Aorta (tissue), 5 donors: Measurements from ENCODE around the gene RSBN1L. TPM values are rescaled to one million over a fixed set of nuclear protein-coding genes. Genes with fewer than 3 reads are reported as not detected.

Experiments
- ATAC-seq: fragments of 200-7000 bp; cut with Tn5 transposase; one replicate; pipeline ENCODE4 v1.9.1; 2022; ENCODE audit warnings: moderate library complexity; ENCODE audit not compliant: low FRiP score
- DNase-seq, 2 donors: peaks; one replicate each; pipeline ENCODE4 v3.0.0-alpha.2; 2020
- H3K27ac ChIP-seq, 2 donors: one replicate each; pipeline ENCODE4 v1.5.1; 2013; ENCODE audit warnings: low read length in 2 of 2, mild to moderate bottlenecking in 2 of 2, moderate library complexity in 2 of 2, control low read depth in 1 of 2, inconsistent platforms in 1 of 2, low read depth in 1 of 2
- H3K27me3 ChIP-seq, 2 donors: one replicate each; pipeline ENCODE4 v1.6.1; 2013; ENCODE audit warnings: control low read depth in 1 of 2, low read length in 1 of 2, mild to moderate bottlenecking in 1 of 2, moderate library complexity in 1 of 2; ENCODE audit not compliant: insufficient read depth in 2 of 2, control insufficient read depth in 1 of 2
- H3K36me3 ChIP-seq, 2 donors: one replicate each; pipeline ENCODE4 v1.6.1; 2013; ENCODE audit warnings: control low read depth in 1 of 2, low read length in 1 of 2, mild to moderate bottlenecking in 1 of 2; ENCODE audit not compliant: insufficient read depth in 2 of 2, control insufficient read depth in 1 of 2
- H3K4me1 ChIP-seq, 2 donors: one replicate each; pipeline ENCODE4 v1.6.1; 2013; ENCODE audit warnings: low read length in 2 of 2, control low read depth in 1 of 2, mild to moderate bottlenecking in 1 of 2, moderate library complexity in 1 of 2; ENCODE audit not compliant: insufficient read depth in 2 of 2, control insufficient read depth in 1 of 2
- H3K4me3 ChIP-seq, 2 donors: one replicate each; pipeline ENCODE4 v1.5.1; 2013; ENCODE audit warnings: low read length in 2 of 2, control low read depth in 1 of 2, mild to moderate bottlenecking in 1 of 2
- H3K9me3 ChIP-seq: one replicate; pipeline ENCODE4 v1.6.1; 2013; ENCODE audit warnings: mild to moderate bottlenecking, low read length; ENCODE audit not compliant: control insufficient read depth
- WGBS, 2 donors: extraction: QIAGEN DNeasy Blood & Tissue Kit; methylation state at CpG; one replicate each; pipeline ENCODE4 v1.1.7; 2013; 5-methylcytosine and 5-hydroxymethylcytosine counted together
- intact Hi-C, 2 donors: fragments of 100-400 bp; cut with DNase I; formaldehyde crosslinking; loops; one replicate each; pipeline versions ENCODE4 v1.14.2 to v1.15.0; 2022
- polyA plus RNA-seq, 2 donors: library from polyadenylated mRNA; stranded (reverse); fragments of 200-250 nt; gene quantifications; one replicate each; pipeline ENCODE4 v1.2.3, GENCODE V29; 2013
- total RNA-seq, 2 donors: library from RNA; stranded (reverse); fragmentation: NEBNext Ultra II Directional; extraction: Animal tissue kit (Norgen Biotek cat#: 25700); gene quantifications; one replicate each; pipeline ENCODE4 v1.2.1, GENCODE V29; 2021
- donor health status: healthy with polysubstance abuse.
- donor health status: Bipolar disorder and iron deficiency.
- donor health status: DM: no; HTN: no; CAD: no.
- donor health status: DM: no; HTN: no; CAD: no.
- donor health status: DM: yes; HTN: yes; CAD: no.

RSBN1L gene
- total and polyA plus RNA-seq, 4 donors: 3.0 to 25.4 (median 16.1) TPM

DNA sequence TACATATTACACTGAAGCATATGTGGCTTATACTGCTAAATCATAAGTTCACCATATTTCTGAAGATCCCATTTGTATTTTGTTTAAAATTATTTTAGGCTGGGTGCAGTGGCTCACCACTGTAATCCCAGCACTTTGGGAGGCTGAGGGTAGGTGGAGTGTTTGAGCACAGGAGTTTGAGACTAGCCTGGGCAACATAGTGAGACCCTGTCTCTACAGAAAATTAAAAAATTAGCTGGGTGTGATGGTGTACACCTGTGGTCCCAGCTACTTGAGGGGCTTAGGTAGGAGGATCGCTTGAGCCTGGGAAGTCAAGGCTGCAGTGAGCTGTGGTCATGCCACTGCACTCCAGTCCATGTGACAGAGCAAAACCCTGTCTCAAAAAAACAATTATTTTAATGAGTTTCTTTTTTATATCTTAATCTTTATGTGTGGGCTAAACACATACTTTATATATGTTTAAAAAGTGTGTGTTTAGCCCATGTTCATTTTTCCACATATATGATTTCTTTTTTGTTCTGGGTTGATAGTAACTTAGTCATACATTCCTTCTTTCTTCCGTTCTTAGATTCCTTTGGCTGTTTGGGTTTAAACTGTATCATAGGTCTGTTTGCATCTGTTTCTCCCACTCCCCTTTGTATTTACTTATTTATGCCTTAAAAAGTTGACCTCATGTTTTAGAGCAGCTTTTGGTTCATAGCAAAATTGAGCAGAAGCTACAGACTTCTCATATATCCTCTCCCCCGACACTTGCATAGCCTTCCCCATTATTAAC is 33.5 kb downstream of the RSBN1L start:
- no peak overlapping the region for H3K27ac ChIP-seq
- DNase-seq: no peak
- 74 to 77% methylated on average over 3 of the region's 3 CpGs for WGBS, 2 donors

DNA sequence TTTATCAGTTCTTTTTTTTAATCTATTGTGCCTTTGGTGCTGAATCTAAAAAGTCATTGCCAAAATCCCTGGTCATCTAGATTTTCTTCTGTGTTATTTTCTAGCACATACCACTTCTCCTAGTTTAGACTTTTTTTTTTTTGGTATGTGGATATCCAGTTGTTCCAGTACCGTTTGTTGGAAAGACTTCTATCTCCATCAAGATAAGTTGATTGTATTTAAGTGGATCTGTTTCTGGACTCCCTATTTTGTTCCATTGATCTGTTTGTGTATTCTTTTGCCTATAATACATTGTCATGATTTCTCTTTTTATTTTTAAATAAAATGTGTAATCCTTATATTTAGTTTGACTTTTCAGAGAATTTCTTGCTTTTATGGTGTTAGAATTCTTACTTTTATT is 35.5 kb downstream of the RSBN1L start:
- H3K27ac ChIP-seq: no peak overlapping the region
- no peaks in the 10 kb centered on the region for H3K36me3 ChIP-seq
- WGBS, 2 donors: 16% methylated on average over 1 of the region's 1 CpG
- no peaks in the 10 kb centered on the region for H3K9me3 ChIP-seq
- H3K4me1 ChIP-seq: peaks cover 2 to 10% of the 10 kb centered on the region in 2 donors
- no peaks in the 10 kb centered on the region for H3K27me3 ChIP-seq
- H3K4me3 ChIP-seq: no peak overlapping the region
- intact Hi-C loops: no loop called here
- ATAC-seq: no peak
- DNase-seq: no peak

More for the DNA sequence above, 33.5 kb downstream of the RSBN1L start:
- intact Hi-C loops: no loop called here
- Histone ChIP-seq H3K27me3 (no peaks in the 10 kb centered on the region), H3K4me1 (peaks cover 2 to 10% of the 10 kb centered on the region in 2 donors), H3K36me3 (no peaks in the 10 kb centered on the region), H3K4me3 (no peak overlapping the region), H3K9me3 (no peaks in the 10 kb centered on the region)
- ATAC-seq: no peak

DNA sequence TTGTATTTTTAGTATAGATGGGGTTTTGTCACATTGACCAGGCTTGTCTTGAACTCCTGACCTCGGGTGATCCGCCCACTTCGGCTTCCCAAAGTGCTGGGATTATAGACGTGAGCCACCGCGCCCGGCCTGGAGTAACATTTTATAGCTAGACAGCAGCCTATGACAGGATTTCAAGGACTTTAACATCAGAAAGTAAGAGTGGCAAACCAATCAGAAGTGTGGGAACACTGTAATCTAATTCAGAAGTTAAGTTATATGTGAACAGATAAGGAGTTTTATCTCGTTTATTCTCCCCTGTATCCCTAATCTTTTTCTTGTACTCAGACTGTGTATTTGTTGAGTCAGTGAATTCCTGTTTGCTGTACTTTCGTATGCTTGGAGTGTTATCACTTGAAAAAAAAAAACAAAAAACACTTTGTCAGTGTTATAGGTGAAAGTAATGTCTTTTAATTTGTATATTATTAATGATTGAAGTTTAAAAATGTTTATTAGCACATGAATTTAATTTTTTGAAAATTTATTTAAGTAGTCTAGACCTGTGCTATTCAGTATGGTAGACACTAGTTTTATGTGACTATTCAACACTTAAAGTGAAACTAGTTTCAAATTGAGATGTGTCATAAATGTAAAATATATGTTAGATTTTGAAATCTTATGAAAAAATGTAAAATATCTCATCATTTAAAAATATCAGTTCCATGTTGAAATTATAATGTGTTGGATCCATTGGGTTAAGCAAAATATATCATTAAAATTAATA is 38.6 kb downstream of the RSBN1L start:
- WGBS, 2 donors: 61% methylated on average over 9 of the region's 9 CpGs
- ATAC-seq (no peak), DNase-seq (no peak)
- Histone ChIP-seq H3K9me3 (no peaks in the 10 kb centered on the region), H3K4me1 (peaks cover 1 to 7% of the 10 kb centered on the region in 2 donors), H3K36me3 (peaks cover 0 to 2% of the 10 kb centered on the region in 2 donors), H3K27ac (no peak overlapping the region), H3K27me3 (no peaks in the 10 kb centered on the region), H3K4me3 (no peak overlapping the region)
- intact Hi-C loops: no loop called here

DNA sequence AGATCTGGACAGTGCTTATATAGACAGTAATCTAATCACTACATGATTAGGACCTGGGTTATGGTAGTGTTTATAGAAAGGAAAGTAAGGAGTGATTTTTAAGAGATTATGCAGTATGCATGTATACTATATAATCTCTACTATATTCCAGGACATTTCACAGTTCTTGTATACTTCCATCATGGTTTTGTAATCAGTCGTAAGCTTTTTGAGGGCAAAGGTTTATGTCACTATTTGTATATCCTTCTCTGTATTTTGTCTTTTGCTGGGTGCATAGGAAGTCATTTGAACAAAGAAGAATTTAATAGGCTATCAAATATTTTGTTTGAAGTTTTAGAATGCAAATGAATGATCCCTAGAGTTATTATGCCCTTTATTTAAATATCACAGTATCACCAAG is 39.2 kb downstream of the RSBN1L start:
- Histone ChIP-seq H3K27me3 (no peaks in the 10 kb centered on the region), H3K36me3 (peaks cover 0 to 2% of the 10 kb centered on the region in 2 donors), H3K4me1 (peaks cover 1 to 4% of the 10 kb centered on the region in 2 donors), H3K27ac (no peak overlapping the region), H3K4me3 (no peak overlapping the region), H3K9me3 (no peaks in the 10 kb centered on the region)
- intact Hi-C loops: no loop called here
- DNase-seq (no peak), ATAC-seq (no peak)
- 96 to 97% methylated on average over 1 of the region's 1 CpG for WGBS, 2 donors

DNA sequence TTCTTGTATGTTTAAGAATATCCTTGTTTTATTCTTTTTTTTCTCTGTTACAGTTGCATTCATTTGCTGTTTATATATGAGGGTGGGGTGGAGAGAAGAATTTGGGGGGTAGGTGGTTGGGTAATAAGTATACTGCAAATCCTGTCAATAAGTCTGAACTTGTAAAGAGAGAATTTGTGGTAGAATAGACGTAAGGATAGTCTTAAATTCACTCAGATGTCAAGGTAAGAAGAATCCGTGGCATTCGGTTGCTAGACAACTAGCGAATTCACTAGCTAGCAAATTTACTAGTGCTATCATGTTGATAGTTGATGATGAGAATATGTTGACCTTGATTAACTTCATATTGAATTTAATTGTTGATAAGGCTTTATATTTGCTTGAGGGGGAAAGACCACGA is 40.7 kb downstream of the RSBN1L start:
- Histone ChIP-seq H3K36me3 (peaks cover 0 to 2% of the 10 kb centered on the region in 2 donors), H3K4me3 (no peak overlapping the region), H3K9me3 (no peaks in the 10 kb centered on the region), H3K27me3 (no peaks in the 10 kb centered on the region), H3K27ac (no peak overlapping the region), H3K4me1 (peaks cover 0 to 1% of the 10 kb centered on the region in 2 donors)
- DNase-seq (no peak), ATAC-seq (no peak)
- intact Hi-C loops: no loop called here
- WGBS, 2 donors: 96 to 97% methylated on average over 5 of the region's 5 CpGs

DNA sequence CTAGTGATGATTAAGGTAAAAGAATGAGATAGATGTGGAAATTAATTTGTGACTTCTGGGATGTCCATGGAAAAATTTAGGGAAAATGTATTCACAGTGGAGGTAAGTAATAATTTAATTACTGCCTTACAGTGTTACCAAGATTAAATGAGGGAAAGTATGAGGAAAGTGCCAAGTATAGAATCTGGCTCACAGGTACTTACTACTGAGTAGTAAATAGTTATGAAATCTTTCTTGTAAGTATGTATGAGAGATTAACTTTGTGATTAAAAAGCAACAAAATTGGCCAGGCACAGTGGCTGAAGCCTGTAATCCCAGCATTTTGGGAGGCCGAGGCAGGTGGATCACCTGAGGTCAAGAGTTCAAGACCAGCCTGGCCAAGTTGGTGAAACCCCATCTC is 42.1 kb downstream of the RSBN1L start:
- H3K27ac ChIP-seq: no peak overlapping the region
- H3K4me1 ChIP-seq: peaks cover 0 to 1% of the 10 kb centered on the region in 2 donors
- no peak for DNase-seq
- peaks cover 0 to 2% of the 10 kb centered on the region in 2 donors for H3K36me3 ChIP-seq
- no peak for ATAC-seq
- WGBS, 2 donors: 96 to 100% methylated on average over 1 of the region's 1 CpG
- no peaks in the 10 kb centered on the region for H3K27me3 ChIP-seq
- no peaks in the 10 kb centered on the region for H3K9me3 ChIP-seq
- intact Hi-C loops: no loop called here
- no peak overlapping the region for H3K4me3 ChIP-seq

DNA sequence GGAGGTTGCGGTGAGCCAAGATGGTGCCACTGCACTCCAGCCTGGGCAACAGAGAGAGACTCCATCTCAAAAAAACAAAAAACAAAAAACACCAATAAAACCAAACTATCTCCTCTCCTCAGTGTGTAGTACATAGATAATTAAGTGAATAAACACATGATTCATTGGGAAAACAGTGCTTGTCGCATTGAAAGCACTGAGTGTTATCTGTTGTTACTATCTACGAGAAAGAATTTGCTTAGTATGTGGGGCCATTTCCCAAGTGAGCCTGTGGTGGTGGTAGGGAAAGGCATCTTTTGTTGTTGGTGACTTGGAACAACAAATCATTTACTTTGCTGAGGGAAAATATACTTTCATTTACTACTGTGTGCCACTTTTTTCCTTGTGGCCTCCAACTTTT is 42.6 kb downstream of the RSBN1L start:
- intact Hi-C loops: no loop called here
- no peaks in the 10 kb centered on the region for H3K9me3 ChIP-seq
- no peaks in the 10 kb centered on the region for H3K27me3 ChIP-seq
- no peak overlapping the region for H3K27ac ChIP-seq
- ATAC-seq: no peak
- 66 to 71% methylated on average over 3 of the region's 3 CpGs for WGBS, 2 donors
- no peak for DNase-seq
- H3K4me1 ChIP-seq: peaks cover 0 to 1% of the 10 kb centered on the region in 2 donors
- H3K36me3 ChIP-seq: peaks cover 0 to 2% of the 10 kb centered on the region in 2 donors
- no peak overlapping the region for H3K4me3 ChIP-seq

DNA sequence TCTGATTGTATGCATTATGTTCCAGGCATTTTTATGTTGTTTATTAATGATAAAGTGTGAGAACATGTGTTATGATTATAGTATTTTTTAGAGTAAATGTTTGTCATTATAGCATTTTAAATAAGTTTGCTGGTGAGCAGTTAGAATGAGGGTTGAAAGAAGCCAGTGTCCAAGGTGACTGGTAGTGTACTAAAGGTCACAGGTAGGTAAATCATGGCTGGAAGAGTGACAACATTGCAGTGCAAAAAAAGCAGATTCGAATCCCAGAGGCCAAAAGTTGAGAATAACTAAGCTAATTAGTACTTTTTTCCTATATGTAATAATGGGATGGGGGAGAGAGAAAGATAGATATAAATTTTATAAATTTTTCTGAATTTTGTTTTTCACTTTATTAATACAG is 44.0 kb downstream of the RSBN1L start:
- Histone ChIP-seq H3K27me3 (no peaks in the 10 kb centered on the region), H3K9me3 (no peaks in the 10 kb centered on the region), H3K4me1 (peaks cover 0 to 1% of the 10 kb centered on the region in 2 donors), H3K27ac (no peak overlapping the region), H3K4me3 (no peak overlapping the region), H3K36me3 (peaks cover 0 to 2% of the 10 kb centered on the region in 2 donors)
- ATAC-seq (no peak), DNase-seq (no peak)
- WGBS, 2 donors: 68 to 74% methylated on average over 1 of the region's 1 CpG
- intact Hi-C loops: no loop called here
